ENCODE measurements around the gene RBM24. TPM values are rescaled to one million over a fixed set of nuclear protein-coding genes. Genes with fewer than 3 reads are reported as not detected.
A peak's percentile ranks its signal among the peaks of the same experiment; 100 is the strongest.
"Not testable (repeated sequence)": the region's sequence is repeated elsewhere in the genome, so short reads cannot be mapped to it uniquely, and the experiment has no call there.

The RBM24 gene
- total RNA-seq, 2 donors from 2014 or later = 3.2 to 8.8 TPM

- DNase-seq = peak; percentile 29 to 33
- intact Hi-C loops (cut with DNase I, micrococcal nuclease) = loop anchor here in 1 of 2 donors (5.0 kb wide), 1 partner anchor 301 kb away; no protein-coding TSS in a partner anchor
- peak; percentile 71 for ATAC-seq
Measured at GRCh38 chr6:17281497-17282481, 628 bp downstream of the RBM24 start.

- DNase-seq (no peak), ATAC-seq (no peak)
- intact Hi-C loops (cut with DNase I, micrococcal nuclease) = loop anchor here in 1 of 2 donors (5.0 kb wide), 1 partner anchor 299 kb away; no protein-coding TSS in a partner anchor
Measured at GRCh38 chr6:17283074-17283473, 1.9 kb downstream of the RBM24 start.

- ATAC-seq (peak; percentile 89), DNase-seq (peak; percentile 41 to 76)
- intact Hi-C loops (cut with DNase I, micrococcal nuclease) = no loop called here
Measured at GRCh38 chr6:17289630-17290061, 8.5 kb downstream of the RBM24 start.

- no peak for DNase-seq
- intact Hi-C loops (cut with DNase I, micrococcal nuclease) = no loop called here
- no peak for ATAC-seq
Measured at GRCh38 chr6:17291778-17292177, 10.6 kb downstream of the RBM24 start.

GRCh38 chr6:17292600-17293133, 11.5 kb downstream of the RBM24 start:
- DNase-seq = no peak
- intact Hi-C loops (cut with DNase I, micrococcal nuclease) = no loop called here
- no peak for ATAC-seq

GRCh38 chr6:17293395-17293794, 12.2 kb downstream of the RBM24 start:
- no peak for DNase-seq
- no peak for ATAC-seq
- intact Hi-C loops (cut with DNase I, micrococcal nuclease) = no loop called here

GRCh38 chr6:17297271-17298080, 16.3 kb downstream of the RBM24 start:
- no peak for ATAC-seq
- no peak for DNase-seq
- intact Hi-C loops (cut with DNase I, micrococcal nuclease) = no loop called here

- intact Hi-C loops (cut with DNase I, micrococcal nuclease) = no loop called here
- ATAC-seq (no peak), DNase-seq (no peak)
Measured at GRCh38 chr6:17298257-17298656, 17.1 kb downstream of the RBM24 start.

- DNase-seq = no peak
- no peak for ATAC-seq
- intact Hi-C loops (cut with DNase I, micrococcal nuclease) = no loop called here
Measured at GRCh38 chr6:17299222-17299621, 18.1 kb downstream of the RBM24 start.

- DNase-seq (no peak), ATAC-seq (no peak)
- intact Hi-C loops (cut with DNase I, micrococcal nuclease) = no loop called here
Measured at GRCh38 chr6:17299750-17300149, 18.6 kb downstream of the RBM24 start.

- ATAC-seq (no peak), DNase-seq (no peak)
- intact Hi-C loops (cut with DNase I, micrococcal nuclease) = no loop called here
Measured at GRCh38 chr6:17300637-17301036, 19.5 kb downstream of the RBM24 start.

GRCh38 chr6:17303444-17303843, 22.3 kb downstream of the RBM24 start:
- DNase-seq (no peak), ATAC-seq (no peak)
- intact Hi-C loops (cut with DNase I, micrococcal nuclease) = no loop called here

- intact Hi-C loops (cut with DNase I, micrococcal nuclease) = no loop called here
- ATAC-seq = no peak
- no peak for DNase-seq
Measured at GRCh38 chr6:17305219-17306001, 24.2 kb downstream of the RBM24 start.

GRCh38 chr6:17311595-17312311, 30.6 kb downstream of the RBM24 start:
- no peak for DNase-seq
- ATAC-seq = peak; percentile 27
- intact Hi-C loops (cut with DNase I, micrococcal nuclease) = no loop called here

- DNase-seq; intact Hi-C loops (cut with DNase I, micrococcal nuclease); ATAC-seq: not testable (repeated sequence)
Measured at GRCh38 chr6:17313238-17313637, 32.1 kb downstream of the RBM24 start.

- DNase-seq = no peak
- intact Hi-C loops (cut with DNase I, micrococcal nuclease) = no loop called here
- no peak for ATAC-seq
Measured at GRCh38 chr6:17313971-17314370, 32.8 kb downstream of the RBM24 start.

GRCh38 chr6:17315262-17315661, 34.1 kb downstream of the RBM24 start:
- DNase-seq = no peak
- intact Hi-C loops (cut with DNase I, micrococcal nuclease) = no loop called here

More at GRCh38 chr6:17315262-17315661, 34.1 kb downstream of the RBM24 start:
- no peak for ATAC-seq

All from left colon (tissue), 2 donors.